Right lung (tissue), 5 donors: ENCODE measurements around the gene TSKU. TPM values are rescaled to one million over a fixed set of nuclear protein-coding genes. Genes with fewer than 3 reads are reported as not detected.
"Not testable (repeated sequence)": the region's sequence is repeated elsewhere in the genome, so short reads cannot be mapped to it uniquely, and the experiment has no call there.

ENCODE experiments used
- DNase-seq, 2 donors: peaks; one replicate each; pipeline ENCODE4 v3.0.0-alpha.2; 2013
- polyA plus RNA-seq, 5 donors: library from polyadenylated mRNA; unstranded; fragments of 120-200 nt; gene quantifications; one replicate each; pipeline versions ENCODE4 v1.2.1 to v1.2.3, GENCODE V29; 2013; ENCODE audit warnings: inconsistent platforms in 1 of 5, low replicate concordance in 1 of 5; ENCODE audit not compliant: insufficient read length in 5 of 5, insufficient read depth in 1 of 5

Gene TSKU
- polyA plus RNA-seq, 5 donors = 23.0 to 39.9 (median 25.9) TPM

DNA sequence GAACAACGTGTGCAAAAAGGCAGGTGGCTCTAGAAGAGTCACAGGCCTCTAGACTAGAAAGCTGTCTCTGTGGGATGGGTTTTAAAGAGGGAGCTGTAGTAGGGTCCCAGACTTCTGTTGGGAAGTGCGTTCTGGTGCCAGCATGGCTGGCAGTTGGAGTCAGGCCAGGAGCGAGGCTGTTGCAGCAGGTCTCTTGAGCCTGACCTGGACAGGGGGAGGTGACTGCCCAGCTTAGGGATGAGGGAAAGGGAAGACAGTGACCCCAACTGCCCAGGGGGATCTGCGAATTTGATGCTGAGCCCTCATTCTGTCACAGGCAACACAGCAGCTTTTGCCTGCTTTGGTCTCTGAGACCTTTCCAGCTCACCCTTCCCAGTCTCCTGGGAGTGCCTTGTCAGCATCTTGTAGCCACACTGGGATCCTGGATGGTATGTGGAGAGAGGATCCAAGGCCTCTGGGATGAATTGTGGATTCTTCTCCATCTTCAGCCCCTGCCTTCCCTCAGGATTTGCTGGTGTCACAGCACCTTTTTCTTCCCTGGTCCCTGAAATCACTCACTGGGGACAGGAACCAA, 3.4 kb downstream of the TSKU start:
- DNase-seq = no peak

DNA sequence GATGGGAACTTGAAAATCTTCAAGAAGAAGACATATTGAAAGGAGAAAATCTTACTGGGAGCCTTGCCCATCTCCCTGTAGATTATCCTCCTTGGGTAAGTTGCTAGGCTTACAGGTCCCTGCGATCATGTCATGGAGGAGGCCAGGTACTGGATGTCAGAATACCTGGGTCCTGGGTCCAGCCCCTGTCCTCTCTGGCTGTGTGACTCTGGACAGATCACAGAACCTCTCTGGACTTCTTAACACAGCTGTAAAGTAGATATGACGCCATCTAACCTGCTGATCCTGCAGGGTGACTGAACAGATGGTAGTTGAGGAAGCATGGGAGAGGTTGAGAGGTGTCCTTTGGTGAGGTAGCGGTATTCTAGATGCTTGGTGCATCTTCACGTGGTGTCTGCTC, 4.1 kb downstream of the TSKU start:
- no peak for DNase-seq

DNA sequence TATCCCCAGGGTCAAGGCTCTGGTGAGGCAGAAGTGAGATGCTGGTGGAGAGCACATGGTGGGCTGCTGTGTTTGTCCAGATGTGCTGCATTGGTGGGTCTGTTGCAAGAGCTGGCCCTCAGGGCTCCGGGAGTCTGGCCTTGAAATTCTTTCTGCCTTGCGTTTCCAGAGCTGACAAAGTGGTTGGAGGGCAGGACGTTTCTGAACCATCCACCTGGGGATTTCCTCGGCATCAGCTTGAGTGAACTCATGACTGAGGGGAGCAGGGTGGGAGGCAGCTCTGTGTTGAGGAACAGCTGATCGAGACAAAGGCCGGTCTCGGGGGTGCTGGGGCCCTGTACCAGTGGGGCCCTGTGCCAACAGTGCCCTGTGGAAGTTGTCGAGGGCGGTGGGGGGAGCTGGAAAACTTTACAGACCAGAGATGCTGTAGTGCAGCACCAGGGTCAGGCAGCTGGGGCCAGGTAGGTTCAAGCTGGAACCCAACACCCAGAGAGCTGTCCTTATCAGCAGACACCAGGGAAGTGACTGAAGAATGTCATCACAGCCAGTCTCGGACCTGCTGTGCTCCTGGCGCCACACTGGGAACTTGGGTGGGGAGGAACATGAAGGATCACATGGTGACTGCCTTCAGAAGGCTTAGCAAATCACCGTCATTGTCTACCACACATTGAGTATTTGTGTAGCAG, 4.9 kb downstream of the TSKU start:
- no peak for DNase-seq

DNA sequence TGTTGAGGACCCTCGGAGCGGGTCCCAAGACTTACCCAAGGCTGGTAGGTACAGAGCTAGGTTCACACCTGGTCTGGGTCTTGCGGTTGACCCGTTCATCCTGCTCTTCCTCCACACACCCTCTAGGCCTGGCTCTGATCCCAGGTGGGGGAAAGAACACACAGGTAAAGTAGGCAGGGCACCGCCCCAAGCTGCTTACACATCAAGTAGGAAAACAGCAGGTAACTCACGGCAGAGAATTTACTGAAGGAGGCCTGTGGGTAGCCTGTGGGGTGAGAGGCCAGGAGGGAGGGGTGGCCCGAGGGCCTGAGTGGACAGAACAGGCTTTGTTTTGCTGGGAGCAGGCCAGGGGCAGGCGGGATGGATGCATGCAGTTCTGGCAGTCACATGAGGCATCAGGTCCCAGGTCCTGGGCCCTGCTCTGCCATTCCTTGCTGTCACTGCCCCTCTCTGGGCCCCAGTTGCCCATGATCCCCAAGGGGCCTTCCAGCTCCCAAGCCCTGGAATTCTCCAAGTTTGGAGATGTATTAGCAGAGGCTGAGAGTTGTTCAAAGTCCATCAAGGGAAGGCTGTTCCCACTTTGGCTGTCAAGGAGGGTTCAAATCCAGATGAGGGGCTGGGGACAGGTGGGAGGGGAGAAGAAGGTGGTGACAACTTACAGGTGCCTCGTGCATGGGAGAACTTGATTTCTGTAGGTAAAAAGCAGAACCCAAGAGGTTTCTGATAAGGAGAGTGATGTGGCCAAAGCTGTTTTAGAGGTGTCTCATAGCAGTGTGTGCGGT, 5.7 kb downstream of the TSKU start:
- no peak for DNase-seq

DNA sequence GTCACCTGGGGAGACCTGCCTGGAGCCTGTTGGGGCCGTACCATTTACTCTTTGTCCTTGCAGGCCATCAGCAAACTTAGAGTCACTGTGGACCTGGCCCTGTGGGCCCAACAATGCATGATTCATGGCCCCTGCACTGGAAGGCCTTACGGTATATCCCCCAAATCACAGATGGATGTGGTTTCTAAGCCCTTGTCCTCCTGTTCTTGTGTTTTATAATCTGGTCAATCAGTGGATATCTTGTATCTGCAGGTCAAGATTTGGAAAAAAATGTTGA, 6.2 kb downstream of the TSKU start:
- no peak for DNase-seq

DNA sequence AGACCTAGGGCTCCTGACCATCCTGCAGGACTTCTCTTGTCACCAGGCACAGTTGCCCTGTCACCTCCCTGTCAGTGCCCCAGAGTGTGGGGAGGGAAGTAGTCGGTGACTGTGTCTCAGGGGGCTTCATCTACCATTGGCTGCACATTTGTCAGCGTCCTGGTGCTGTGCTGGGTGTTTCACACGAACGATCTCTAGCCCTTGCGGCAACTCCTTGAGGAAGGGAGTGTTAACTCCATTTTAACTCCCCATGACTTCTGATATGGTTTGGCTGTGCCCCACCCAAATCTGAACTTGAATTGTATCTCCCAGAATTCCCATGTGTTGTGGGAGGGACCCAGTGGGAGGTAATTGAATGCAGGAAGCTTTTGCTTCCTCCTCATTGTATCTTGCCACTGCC, 7.1 kb downstream of the TSKU start:
- no peak for DNase-seq

DNA sequence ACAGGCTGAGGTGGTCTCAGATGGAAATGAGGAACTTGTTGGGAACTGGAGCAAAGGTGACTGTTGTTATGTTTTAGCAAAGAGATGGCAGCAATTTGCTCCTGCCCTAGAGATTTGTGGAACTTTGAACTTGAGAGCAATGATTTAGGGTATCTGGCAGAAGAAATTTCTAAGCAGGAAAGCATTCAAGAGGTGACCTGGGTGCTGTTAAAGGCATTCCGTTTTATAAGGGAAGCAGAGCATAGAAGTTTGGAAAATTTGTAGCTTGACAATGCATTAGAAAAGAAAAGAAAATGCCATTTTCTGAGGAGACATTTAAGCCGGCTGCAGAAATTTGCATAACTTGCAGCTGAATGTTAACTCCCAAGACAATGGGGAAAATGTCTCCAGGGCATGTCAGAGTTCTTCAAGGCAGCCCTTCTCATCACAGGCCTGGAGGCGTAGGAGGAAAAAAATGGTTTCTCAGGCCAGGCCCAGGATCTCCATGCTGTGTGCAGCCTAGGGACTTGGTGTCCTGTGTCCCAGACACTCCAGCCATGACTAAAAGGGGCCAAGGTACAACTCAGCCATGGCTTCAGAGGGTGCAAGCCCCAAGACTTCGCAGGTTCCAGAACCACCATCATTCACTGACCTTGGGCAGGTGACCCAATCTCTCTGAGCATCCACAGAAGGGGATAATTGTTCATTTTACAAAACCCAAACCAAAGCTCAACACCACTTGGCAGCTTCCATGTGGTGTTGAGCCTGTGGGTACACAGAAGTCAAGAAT, 8.0 kb downstream of the TSKU start:
- not testable (repeated sequence) for DNase-seq

DNA sequence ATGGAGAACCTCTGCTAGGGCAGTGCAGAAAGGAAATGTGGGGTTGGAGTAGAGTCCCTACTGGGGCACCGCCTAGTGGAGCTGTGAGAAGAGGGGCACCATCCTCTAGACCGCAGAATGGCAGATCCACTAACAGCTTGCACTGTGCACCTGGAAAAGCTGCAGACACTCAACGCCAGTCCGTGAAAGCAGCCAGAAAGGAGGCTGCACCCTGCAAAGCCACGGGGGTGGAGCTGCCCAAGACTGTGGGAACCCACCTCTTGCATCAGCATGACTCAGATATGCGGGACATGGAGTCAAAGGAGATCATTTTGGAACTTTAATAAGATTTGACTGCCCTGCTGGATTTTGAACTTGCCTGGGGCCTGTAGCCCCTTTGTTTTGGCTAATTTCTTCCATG, 8.7 kb downstream of the TSKU start:
- DNase-seq = no peak

DNA sequence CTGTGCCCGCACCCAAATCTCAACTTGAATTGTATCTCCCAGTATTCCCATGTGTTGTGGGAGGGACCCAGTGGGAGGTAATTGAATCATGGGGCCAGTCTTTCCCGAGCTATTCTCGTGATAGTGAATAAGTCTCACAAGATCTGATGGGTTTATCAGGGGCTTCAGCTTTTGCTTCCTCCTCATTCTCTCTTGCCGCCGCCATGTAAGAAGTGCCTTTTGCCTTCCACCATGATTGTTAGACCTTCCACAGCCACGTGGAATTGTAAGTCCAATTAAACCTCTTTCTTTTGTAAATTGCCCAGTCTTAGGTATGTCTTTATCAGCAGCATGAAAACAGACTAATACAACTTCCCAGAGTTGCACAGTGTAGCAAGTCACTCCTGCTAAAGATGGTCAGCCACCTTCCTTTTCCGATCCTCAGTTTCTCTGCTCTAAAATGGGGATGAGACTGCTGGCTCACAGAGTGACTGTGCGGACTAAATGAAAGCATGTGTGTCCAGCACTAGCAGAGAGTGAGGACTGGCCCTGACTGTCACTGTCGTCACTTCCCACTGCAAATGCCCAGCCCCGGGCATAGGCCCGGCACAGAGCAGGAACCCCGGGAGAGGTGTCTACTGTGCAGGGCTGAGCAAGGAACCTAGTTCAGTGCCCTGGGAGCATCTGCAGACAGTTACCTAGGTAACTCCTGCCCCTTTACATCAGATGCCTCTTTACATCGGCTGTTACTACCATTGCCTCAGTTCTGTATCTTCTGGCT, 9.5 kb downstream of the TSKU start:
- no peak for DNase-seq

DNA sequence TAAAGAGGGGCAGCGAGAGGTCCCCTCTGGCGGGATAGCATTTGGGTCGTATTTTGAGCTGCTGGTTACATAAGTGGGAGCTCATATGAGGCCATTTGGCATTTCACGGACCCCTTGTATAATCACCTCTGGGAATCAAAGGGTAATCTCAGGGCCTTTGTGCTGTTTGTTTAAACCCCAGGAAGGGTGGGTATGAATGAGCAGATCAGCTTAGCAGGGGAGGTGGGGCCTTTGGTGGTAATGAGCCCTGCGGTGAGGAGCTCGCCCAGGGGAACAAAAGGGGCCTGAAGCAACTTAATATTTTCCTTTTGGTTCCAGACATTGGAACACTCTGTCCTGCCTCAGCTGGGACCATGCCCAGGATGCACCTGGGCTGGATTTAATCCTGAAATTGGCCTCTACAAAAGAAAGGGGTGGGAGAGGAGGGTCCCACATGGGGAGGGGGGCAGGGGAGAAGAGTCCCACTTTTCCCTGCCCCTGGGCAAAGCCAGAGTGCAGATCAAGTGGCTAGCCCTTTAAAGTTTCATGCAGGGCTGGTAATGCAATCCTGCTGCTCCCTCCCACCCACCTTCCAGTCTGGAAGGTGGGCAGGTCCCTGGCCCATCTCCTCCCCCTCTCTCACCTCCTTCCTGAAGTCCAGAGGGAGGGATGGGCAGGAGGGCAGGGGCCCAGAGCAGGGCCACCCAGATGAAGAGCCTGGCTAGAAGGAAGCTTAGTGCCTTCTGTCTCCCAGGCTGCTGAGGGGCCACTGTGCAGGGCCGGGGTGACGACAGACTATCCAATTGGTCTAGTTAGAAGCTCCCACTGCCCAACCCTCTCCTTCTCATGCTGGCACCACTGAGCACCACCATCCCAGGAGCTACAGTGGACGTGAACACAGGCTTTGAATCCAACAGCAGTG, 10.5 kb downstream of the TSKU start:
- no peak for DNase-seq

DNA sequence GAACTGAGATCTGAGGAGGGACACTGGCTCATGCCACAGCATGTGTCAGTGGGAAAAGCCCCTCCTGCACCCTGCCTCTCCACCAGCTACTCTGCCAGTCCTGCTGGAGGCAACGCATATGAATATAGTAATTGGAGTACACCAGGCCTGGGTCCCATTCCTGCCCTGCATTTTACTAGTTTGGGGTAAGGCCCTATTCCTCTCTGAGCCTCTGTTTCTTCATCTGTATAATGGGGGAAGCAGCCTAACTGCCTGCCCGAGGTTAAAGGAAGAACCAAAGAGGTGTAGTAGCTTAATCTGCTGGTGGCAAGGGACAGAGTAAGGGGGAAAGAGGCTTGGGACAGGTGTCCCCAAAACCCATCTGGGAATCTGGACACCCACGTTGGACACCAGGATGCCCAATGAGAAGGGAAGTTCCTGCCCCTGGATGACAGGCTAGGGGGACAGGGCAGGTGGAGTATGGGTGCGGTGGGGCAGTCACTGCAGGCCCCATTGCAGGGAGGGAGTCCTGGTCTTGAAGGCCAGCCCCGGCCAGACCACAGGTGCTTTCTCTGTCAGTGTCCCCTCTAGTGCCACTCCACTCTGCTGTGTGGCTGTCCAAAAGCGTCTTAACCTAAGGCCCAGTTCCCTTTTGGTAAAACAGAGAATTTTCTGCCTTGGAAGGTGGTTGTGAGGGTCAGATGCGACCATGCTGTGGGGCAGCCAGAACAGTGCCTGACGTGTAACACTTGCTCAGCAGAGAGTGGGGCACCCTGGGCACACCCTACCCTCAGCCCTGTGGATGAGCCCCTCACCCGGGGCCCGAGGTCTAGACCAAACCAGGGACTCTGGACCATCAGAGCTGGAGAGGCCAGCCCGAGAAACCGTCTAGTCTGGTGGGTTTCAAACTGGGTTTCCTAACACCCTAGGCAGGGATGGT, 11.5 kb downstream of the TSKU start:
- DNase-seq = no peak

DNA sequence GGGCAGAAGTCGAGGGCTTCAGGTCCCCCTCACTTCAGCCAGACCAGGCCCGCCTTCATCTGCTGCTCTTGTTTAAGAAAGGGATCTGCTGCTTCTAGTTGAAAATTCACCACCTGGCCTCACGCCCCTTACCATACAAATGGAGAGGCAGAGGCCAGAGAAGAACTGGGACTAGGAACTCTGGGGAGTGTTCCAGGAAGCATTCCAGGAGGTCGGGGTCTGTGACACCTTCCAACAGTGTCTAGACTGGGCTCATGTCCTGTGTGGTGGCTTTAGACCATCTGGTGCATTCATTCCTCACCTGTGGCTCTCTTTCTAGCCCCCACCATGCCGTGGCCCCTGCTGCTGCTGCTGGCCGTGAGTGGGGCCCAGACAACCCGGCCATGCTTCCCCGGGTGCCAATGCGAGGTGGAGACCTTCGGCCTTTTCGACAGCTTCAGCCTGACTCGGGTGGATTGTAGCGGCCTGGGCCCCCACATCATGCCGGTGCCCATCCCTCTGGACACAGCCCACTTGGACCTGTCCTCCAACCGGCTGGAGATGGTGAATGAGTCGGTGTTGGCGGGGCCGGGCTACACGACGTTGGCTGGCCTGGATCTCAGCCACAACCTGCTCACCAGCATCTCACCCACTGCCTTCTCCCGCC, 12.3 kb downstream of the TSKU start:
- no peak for DNase-seq

DNA sequence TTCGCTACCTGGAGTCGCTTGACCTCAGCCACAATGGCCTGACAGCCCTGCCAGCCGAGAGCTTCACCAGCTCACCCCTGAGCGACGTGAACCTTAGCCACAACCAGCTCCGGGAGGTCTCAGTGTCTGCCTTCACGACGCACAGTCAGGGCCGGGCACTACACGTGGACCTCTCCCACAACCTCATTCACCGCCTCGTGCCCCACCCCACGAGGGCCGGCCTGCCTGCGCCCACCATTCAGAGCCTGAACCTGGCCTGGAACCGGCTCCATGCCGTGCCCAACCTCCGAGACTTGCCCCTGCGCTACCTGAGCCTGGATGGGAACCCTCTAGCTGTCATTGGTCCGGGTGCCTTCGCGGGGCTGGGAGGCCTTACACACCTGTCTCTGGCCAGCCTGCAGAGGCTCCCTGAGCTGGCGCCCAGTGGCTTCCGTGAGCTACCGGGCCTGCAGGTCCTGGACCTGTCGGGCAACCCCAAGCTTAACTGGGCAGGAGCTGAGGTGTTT, 12.8 kb downstream of the TSKU start:
- no peak for DNase-seq

DNA sequence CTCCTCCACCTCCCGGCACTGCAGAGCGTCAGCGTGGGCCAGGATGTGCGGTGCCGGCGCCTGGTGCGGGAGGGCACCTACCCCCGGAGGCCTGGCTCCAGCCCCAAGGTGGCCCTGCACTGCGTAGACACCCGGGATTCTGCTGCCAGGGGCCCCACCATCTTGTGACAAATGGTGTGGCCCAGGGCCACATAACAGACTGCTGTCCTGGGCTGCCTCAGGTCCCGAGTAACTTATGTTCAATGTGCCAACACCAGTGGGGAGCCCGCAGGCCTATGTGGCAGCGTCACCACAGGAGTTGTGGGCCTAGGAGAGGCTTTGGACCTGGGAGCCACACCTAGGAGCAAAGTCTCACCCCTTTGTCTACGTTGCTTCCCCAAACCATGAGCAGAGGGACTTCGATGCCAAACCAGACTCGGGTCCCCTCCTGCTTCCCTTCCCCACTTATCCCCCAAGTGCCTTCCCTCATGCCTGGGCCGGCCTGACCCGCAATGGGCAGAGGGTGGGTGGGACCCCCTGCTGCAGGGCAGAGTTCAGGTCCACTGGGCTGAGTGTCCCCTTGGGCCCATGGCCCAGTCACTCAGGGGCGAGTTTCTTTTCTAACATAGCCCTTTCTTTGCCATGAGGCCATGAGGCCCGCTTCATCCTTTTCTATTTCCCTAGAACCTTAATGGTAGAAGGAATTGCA, 13.5 kb downstream of the TSKU start:
- DNase-seq = no peak

DNA sequence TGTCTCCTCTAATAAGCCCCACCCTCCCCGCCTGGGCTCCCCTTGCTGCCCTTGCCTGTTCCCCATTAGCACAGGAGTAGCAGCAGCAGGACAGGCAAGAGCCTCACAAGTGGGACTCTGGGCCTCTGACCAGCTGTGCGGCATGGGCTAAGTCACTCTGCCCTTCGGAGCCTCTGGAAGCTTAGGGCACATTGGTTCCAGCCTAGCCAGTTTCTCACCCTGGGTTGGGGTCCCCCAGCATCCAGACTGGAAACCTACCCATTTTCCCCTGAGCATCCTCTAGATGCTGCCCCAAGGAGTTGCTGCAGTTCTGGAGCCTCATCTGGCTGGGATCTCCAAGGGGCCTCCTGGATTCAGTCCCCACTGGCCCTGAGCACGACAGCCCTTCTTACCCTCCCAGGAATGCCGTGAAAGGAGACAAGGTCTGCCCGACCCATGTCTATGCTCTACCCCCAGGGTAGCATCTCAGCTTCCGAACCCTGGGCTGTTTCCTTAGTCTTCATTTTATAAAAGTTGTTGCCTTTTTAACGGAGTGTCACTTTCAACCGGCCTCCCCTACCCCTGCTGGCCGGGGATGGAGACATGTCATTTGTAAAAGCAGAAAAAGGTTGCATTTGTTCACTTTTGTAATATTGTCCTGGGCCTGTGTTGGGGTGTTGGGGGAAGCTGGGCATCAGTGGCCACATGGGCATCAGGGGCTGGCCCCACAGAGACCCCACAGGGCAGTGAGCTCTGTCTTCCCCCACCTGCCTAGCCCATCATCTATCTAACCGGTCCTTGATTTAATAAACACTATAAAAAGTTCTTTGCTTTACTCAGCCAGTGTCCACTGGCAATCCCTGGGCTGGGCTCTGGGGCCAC, 14.4 kb downstream of the TSKU start:
- DNase-seq = no peak

DNA sequence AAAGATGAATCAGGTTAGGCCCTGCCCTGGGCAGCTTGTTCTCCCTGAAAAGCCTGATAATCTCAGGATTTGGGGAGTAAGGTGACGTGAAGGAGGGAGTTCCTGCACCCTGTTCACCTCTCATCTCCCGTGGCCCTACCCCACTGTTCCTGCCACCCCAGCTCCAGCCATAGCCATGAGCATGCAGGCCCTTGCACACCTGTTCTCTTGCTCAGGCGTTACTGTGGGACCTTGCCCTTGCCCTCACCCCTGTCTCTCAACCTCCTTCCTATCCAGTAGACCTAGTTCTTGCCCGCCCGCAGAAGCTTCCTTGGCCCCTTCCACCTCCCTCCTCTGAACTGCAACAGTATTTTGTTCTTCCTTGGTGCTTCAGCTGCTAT, 15.0 kb downstream of the TSKU start:
- DNase-seq = no peak

DNA sequence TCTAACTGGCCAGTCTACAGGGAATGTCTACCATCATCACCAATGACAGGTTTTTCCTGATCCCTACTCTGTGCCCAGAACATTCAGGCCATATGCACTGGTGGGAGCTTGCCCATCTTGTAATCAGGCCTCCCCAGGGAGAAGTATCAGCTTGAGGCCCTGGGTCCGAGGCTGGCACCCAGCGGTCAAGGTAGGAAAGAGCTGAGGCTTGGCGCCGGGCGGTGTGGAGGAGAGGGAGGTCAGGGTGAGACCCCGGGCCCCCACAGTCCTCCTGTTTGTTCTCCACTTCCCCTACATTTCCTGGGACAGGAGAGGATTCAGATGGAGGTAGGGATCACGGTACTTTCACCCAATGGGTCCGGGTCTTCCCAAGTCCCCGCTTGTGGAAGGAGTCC, 15.5 kb downstream of the TSKU start:
- DNase-seq = no peak
